H1 (cell line): ENCODE data around the gene FAM181A. TPM values are rescaled to one million over a fixed set of nuclear protein-coding genes. Genes with fewer than 3 reads are reported as not detected.

Source experiments
- CTCF ChIA-PET: fragments of 300-600 bp; sonication (Branson Sonifier 250); formaldehyde crosslinking; loops from one replicate; lab custom pipeline; 2021; ENCODE audit not compliant: partially characterized antibody; lab: Charles Lee
- POLR2A ChIA-PET: fragments of 300-600 bp; sonication (Branson Sonifier 250); formaldehyde crosslinking; loops from one replicate; lab custom pipeline; 2021; ENCODE audit warnings: inconsistent platforms; ENCODE audit not compliant: partially characterized antibody; lab: Charles Lee
- DNase-seq, 2 experiments: peaks; one replicate each; pipeline versions ENCODE4 v3.0.0 to v3.0.0-alpha.2; 2010 to 2022; ENCODE audit warnings: low spot score in 2 of 2, low read depth in 1 of 2, mixed read lengths in 1 of 2
- FAIRE-seq: peaks from 2 replicates; lab custom pipeline; 2011; peaks lifted over from hg19 to GRCh38; lab: Jason Lieb, UNC
- H2AFZ ChIP-seq: 2 replicates; pipeline ENCODE4 v1.8.1; 2012; ENCODE audit warnings: low read length, inconsistent platforms
- H2AK5ac ChIP-seq: 2 replicates; pipeline ENCODE4 v1.6.1; 2013; ENCODE audit warnings: low read depth, low read length
- H2BK120ac ChIP-seq: replicated peaks from 2 replicates; pipeline ENCODE3; 2013; ENCODE audit warnings: low read depth, low read length, inconsistent platforms
- H2BK12ac ChIP-seq: 2 replicates; pipeline ENCODE4 v1.6.1; 2013; ENCODE audit warnings: low read depth, low read length
- H2BK15ac ChIP-seq: 2 replicates; pipeline ENCODE4 v1.6.1; 2013; ENCODE audit warnings: low read length
- H2BK20ac ChIP-seq: 2 replicates; pipeline ENCODE4 v1.6.1; 2013; ENCODE audit warnings: low read length
- H2BK5ac ChIP-seq: 2 replicates; pipeline ENCODE4 v1.6.1; 2013; ENCODE audit warnings: low read depth, low read length
- H3K14ac ChIP-seq: 2 replicates; pipeline ENCODE4 v1.6.1; 2013; ENCODE audit warnings: inconsistent platforms; ENCODE audit not compliant: insufficient read length
- H3K18ac ChIP-seq: 2 replicates; pipeline ENCODE4 v1.6.1; 2013; ENCODE audit warnings: low read length; ENCODE audit errors: extremely low read depth
- H3K23ac ChIP-seq: 2 replicates; pipeline ENCODE4 v1.6.1; 2013; ENCODE audit warnings: inconsistent platforms; ENCODE audit not compliant: insufficient read length
- H3K23me2 ChIP-seq: 2 replicates; pipeline ENCODE4 v1.6.1; 2013; ENCODE audit warnings: low read depth, low read length
- H3K27ac ChIP-seq: 2 replicates; pipeline ENCODE4 v1.6.1; 2011; ENCODE audit warnings: low read depth, low read length, inconsistent platforms
- H3K27me3 ChIP-seq, 4 experiments: replicated peaks in 1 of 4; 1 replicate in 1 of 4; 2 replicates in 3 of 4; pipeline versions ENCODE4 v1.6.1 to v1.8.1; 2011 to 2013; ENCODE audit warnings: low read length in 3 of 4, mild to moderate bottlenecking in 3 of 4, inconsistent platforms in 2 of 4, mixed read lengths in 2 of 4, moderate library complexity in 1 of 4; ENCODE audit not compliant: control insufficient read depth in 3 of 4, insufficient read depth in 3 of 4; ENCODE audit errors: extremely low read depth in 1 of 4
- H3K36me3 ChIP-seq, 4 experiments: 2 replicates each; pipeline versions ENCODE4 v1.6.1 to v1.8.1; 2011 to 2013; ENCODE audit warnings: mild to moderate bottlenecking in 4 of 4, low read length in 3 of 4, moderate library complexity in 2 of 4, control low read depth in 1 of 4, inconsistent platforms in 1 of 4; ENCODE audit not compliant: insufficient read depth in 4 of 4, control insufficient read depth in 2 of 4
- H3K4ac ChIP-seq: replicated peaks from 2 replicates; pipeline ENCODE3; 2013; ENCODE audit warnings: low read length, low read depth, mixed read lengths, inconsistent platforms; ENCODE audit not compliant: insufficient read length
- H3K4me1 ChIP-seq, 4 experiments: replicated peaks in 1 of 4; 1 replicate in 1 of 4; 2 replicates in 3 of 4; pipeline versions ENCODE4 v1.6.1 to v1.8.1; 2011 to 2013; ENCODE audit warnings: low read length in 3 of 4, inconsistent platforms in 2 of 4, mixed read lengths in 1 of 4; ENCODE audit not compliant: insufficient read depth in 4 of 4, control insufficient read depth in 3 of 4
- H3K4me2 ChIP-seq, 2 experiments: 2 replicates each; pipeline versions ENCODE4 v1.6.1 to v1.8.1; 2011 to 2013; ENCODE audit warnings: low read depth in 2 of 2, low read length in 2 of 2, control low read depth in 1 of 2, inconsistent platforms in 1 of 2, mild to moderate bottlenecking in 1 of 2; ENCODE audit not compliant: insufficient read depth in 1 of 2
- H3K4me3 ChIP-seq, 4 experiments: fragments of 200-600, 300-600 bp in 1 of 4; sonication (generic), shearing (Covaris generic), sonication (Bioruptor Twin) in 1 of 4; 2 replicates each; pipeline versions ENCODE4 v1.5.1 to v1.8.1; 2011 to 2016; ENCODE audit warnings: low read length in 4 of 4, low read depth in 3 of 4, control low read depth in 2 of 4, inconsistent platforms in 2 of 4, mild to moderate bottlenecking in 2 of 4, mixed read lengths in 1 of 4, moderate library complexity in 1 of 4; ENCODE audit not compliant: insufficient read depth in 2 of 4; ENCODE audit errors: extremely low read depth in 1 of 4
- H3K56ac ChIP-seq: replicated peaks from 2 replicates; pipeline ENCODE3; 2013; ENCODE audit warnings: low read depth, mild to moderate bottlenecking, mixed read lengths, low read length, inconsistent platforms; ENCODE audit not compliant: insufficient read length
- H3K79me1 ChIP-seq: 2 replicates; pipeline ENCODE4 v1.6.1; 2013; ENCODE audit warnings: low read depth, low read length, control low read depth
- H3K79me2 ChIP-seq, 2 experiments: 2 replicates each; pipeline versions ENCODE4 v1.6.1 to v1.8.1; 2012 to 2013; ENCODE audit warnings: low read length in 2 of 2, mild to moderate bottlenecking in 2 of 2, inconsistent platforms in 1 of 2; ENCODE audit not compliant: insufficient read depth in 2 of 2, control insufficient read depth in 1 of 2
- H3K9ac ChIP-seq, 4 experiments: replicated peaks in 1 of 4; 1 replicate in 1 of 4; 2 replicates in 3 of 4; pipeline versions ENCODE4 v1.6.1 to v1.8.1; 2011 to 2013; ENCODE audit warnings: low read depth in 3 of 4, low read length in 3 of 4, control low read depth in 2 of 4, mild to moderate bottlenecking in 2 of 4, moderate library complexity in 2 of 4, inconsistent platforms in 1 of 4; ENCODE audit errors: extremely low read depth in 1 of 4
- H3K9me3 ChIP-seq, 2 experiments: 2 replicates each; pipeline versions ENCODE4 v1.6.1 to v1.8.1; 2012 to 2013; ENCODE audit warnings: mild to moderate bottlenecking in 2 of 2, moderate library complexity in 2 of 2, control low read depth in 1 of 2, inconsistent platforms in 1 of 2, low read depth in 1 of 2, low read length in 1 of 2, mixed read lengths in 1 of 2; ENCODE audit not compliant: insufficient read depth in 2 of 2
- H4K20me1 ChIP-seq, 2 experiments: replicated peaks in 1 of 2; 2 replicates each; pipeline versions ENCODE3 to v1.8.1; 2011 to 2013; ENCODE audit warnings: inconsistent platforms in 2 of 2, low read length in 2 of 2, mild to moderate bottlenecking in 1 of 2; ENCODE audit not compliant: insufficient read depth in 2 of 2, control insufficient read depth in 1 of 2
- H4K5ac ChIP-seq: 2 replicates; pipeline ENCODE4 v1.6.1; 2013; ENCODE audit warnings: low read length, low read depth, mixed read lengths, inconsistent platforms; ENCODE audit not compliant: insufficient read length
- H4K8ac ChIP-seq: 2 replicates; pipeline ENCODE4 v1.8.0; 2013; ENCODE audit warnings: mild to moderate bottlenecking, moderate library complexity, low read length, inconsistent platforms; ENCODE audit not compliant: insufficient read depth; ENCODE audit errors: extremely low read depth
- H4K91ac ChIP-seq: replicated peaks from 2 replicates; pipeline ENCODE3; 2013; ENCODE audit warnings: low read length, mixed read lengths, inconsistent platforms; ENCODE audit not compliant: insufficient read length
- ATF3 ChIP-seq: IDR thresholded peaks from 2 replicates; pipeline ENCODE4 v1.6.1; 2011; ENCODE audit warnings: low read depth, mild to moderate bottlenecking, low read length; ENCODE audit not compliant: insufficient read depth
- BRCA1 ChIP-seq: IDR thresholded peaks from 2 replicates; pipeline ENCODE4 v1.6.1; 2012; ENCODE audit warnings: low read depth, low read length, improper control_type of control experiment
- CTCF ChIP-seq, 3 experiments: IDR thresholded peaks; 1 replicate in 2 of 3; 2 replicates in 1 of 3; pipeline versions ENCODE4 v1.5.1 to v1.6.1; 2011; ENCODE audit warnings: low read length in 3 of 3, mild to moderate bottlenecking in 3 of 3, inconsistent platforms in 2 of 3, low read depth in 1 of 3, moderate library complexity in 1 of 3; ENCODE audit not compliant: insufficient read depth in 1 of 3; ENCODE audit errors: control extremely low read depth in 1 of 3
- GABPA ChIP-seq: IDR thresholded peaks from 2 replicates; pipeline ENCODE4 v1.6.1; 2011; ENCODE audit warnings: mild to moderate bottlenecking, low read length, moderate library complexity, borderline replicate concordance; ENCODE audit not compliant: insufficient read depth
- GTF2F1 ChIP-seq: IDR thresholded peaks from 2 replicates; pipeline ENCODE4 v1.6.1; 2012; ENCODE audit warnings: low read depth, low read length, improper control_type of control experiment, borderline replicate concordance
- KDM5A ChIP-seq: fragments of 200-600 bp; IDR thresholded peaks from 2 replicates; pipeline ENCODE4 v1.7.1; 2012; ENCODE audit warnings: mild to moderate bottlenecking, low read length, inconsistent platforms, mixed read lengths
- RAD21 ChIP-seq, 2 experiments: IDR thresholded peaks in 1 of 2; conservative IDR thresholded peaks in 1 of 2; 2 replicates each; pipeline ENCODE4 v1.6.1; 2011; ENCODE audit warnings: low read depth in 2 of 2, low read length in 2 of 2, improper control_type of control experiment in 1 of 2, inconsistent platforms in 1 of 2, mild to moderate bottlenecking in 1 of 2, moderate library complexity in 1 of 2
- TCF12 ChIP-seq: IDR thresholded peaks from 2 replicates; pipeline ENCODE4 v1.6.1; 2011; ENCODE audit warnings: low read depth, mild to moderate bottlenecking, low read length
- WGBS, 2 experiments: shearing (Covaris generic) in 1 of 2; methylation state at CpG; one replicate each; pipeline versions ENCODE4 v1.1.6 to v1.1.7; 2013 to 2015; ENCODE audit warnings: low lambda C conversion rate in 2 of 2, mixed read lengths in 2 of 2, inconsistent platforms in 1 of 2, low coverage in 1 of 2, missing lambda C conversion rate in 1 of 2; ENCODE audit not compliant: insufficient replicate concordance in 2 of 2, insufficient coverage in 1 of 2, insufficient read length in 1 of 2; ENCODE audit errors: extremely low coverage in 1 of 2, missing lambda C conversion rate in 1 of 2; 5-methylcytosine and 5-hydroxymethylcytosine counted together
- polyA plus RNA-seq, 7 experiments: library from polyadenylated mRNA; depleted of rRNA in 3 of 7; stranded (reverse) in 5 of 7; unstranded in 2 of 7; fragments of >200 nt in 5 of 7; fragments of 200-250 nt in 2 of 7; gene quantifications; 1 replicate in 5 of 7; 2 replicates in 1 of 7; 4 replicates in 1 of 7; pipeline versions ENCODE4 v1.2.1 to v1.2.3, GENCODE V29; 2011 to 2013; ENCODE audit warnings: missing spikeins in 2 of 7, mixed read lengths in 2 of 7
- total RNA-seq: library from RNA; stranded (reverse); fragmentation: NEBNext Ultra II Directional; extraction: Animal tissue kit (Norgen Biotek cat#: 25700); gene quantifications from 2 replicates; pipeline ENCODE4 v1.2.1, GENCODE V29; 2021

The FAM181A gene
- total and polyA plus RNA-seq, 2 of the 8 experiments (the other 6 are each of a cell fraction or from before 2014, with no cell fraction given), result not detected

- no peaks in the 10 kb centered on the region for H3K79me1 ChIP-seq
- no peak overlapping the region for H2BK20ac ChIP-seq
- POLR2A ChIA-PET, result interaction anchor here (1.0 to 1.3 kb wide), 2 partner anchors 18 to 31 kb away, joined by 3 to 4 read pairs; no protein-coding TSS in a partner anchor
- H3K27me3 ChIP-seq, result no peaks in the 10 kb centered on the region
- CTCF ChIA-PET, result interaction anchor here (0.6 to 7.8 kb wide), 17 partner anchors 8 to 134 kb away, joined by 3 to 81 read pairs (median 6); partner anchors contain the start of gene CCDC197
- H3K56ac ChIP-seq, result no peak overlapping the region
- no peak overlapping the region for H4K5ac ChIP-seq
- TF ChIP-seq CTCF (IDR thresholded peaks at IDR 0.05; ENCODE audit: control extremely low read depth in 1 of 3, insufficient read depth in 1 of 3, low read depth in 1 of 3, low read length in 3 of 3), result peak; percentile 59 to 70 (median 61)
- no peak for TF ChIP-seq KDM5A
- TF ChIP-seq GABPA, result 0 out of 2 replicates have a peak, but pooled peaks have one; percentile 19
- TF ChIP-seq ATF3, result 0 out of 2 replicates have a peak, but pooled peaks have one; percentile 8
- TF ChIP-seq TCF12, result no peak
- no peak for TF ChIP-seq BRCA1
- TF ChIP-seq RAD21 (IDR thresholded peaks at IDR 0.05 in 1 of 2, conservative IDR thresholded peaks at IDR 0.05 in 1 of 2; ENCODE audit: low read depth in 2 of 2, low read length in 2 of 2), result peak; percentile 53 to 71
- no peak for TF ChIP-seq GTF2F1
- TF ChIP-seq, all 59 proteins: peak for 4
- 77% methylated on average over 9 of the region's 9 CpGs; no CpG with 5 or more reads in 1 of the 2 experiments for WGBS, 2 experiments
- H2BK12ac ChIP-seq, result no peak overlapping the region
- H4K20me1 ChIP-seq, result no peaks in the 10 kb centered on the region
- H3K9me3 ChIP-seq, result no peaks in the 10 kb centered on the region
- H3K79me2 ChIP-seq, result no peaks in the 10 kb centered on the region
- no peak overlapping the region for H3K4me2 ChIP-seq
- H4K91ac ChIP-seq, result no peak overlapping the region
- H2BK15ac ChIP-seq, result no peak overlapping the region
- H2BK5ac ChIP-seq, result no peak overlapping the region
- H3K14ac ChIP-seq, result no peak overlapping the region
- DNase-seq (no peak), FAIRE-seq (no peak)
- no peak overlapping the region for H2AFZ ChIP-seq
- no peak overlapping the region; the same call in 1 of the 2 replicates for H4K8ac ChIP-seq
- no peak overlapping the region for H3K4ac ChIP-seq
- no peak overlapping the region for H3K23ac ChIP-seq
- no peak overlapping the region for H2AK5ac ChIP-seq
- H3K9ac ChIP-seq, result no peak overlapping the region
- H3K23me2 ChIP-seq, result no peaks in the 10 kb centered on the region
- H2BK120ac ChIP-seq, result no peak overlapping the region
- H3K4me1 ChIP-seq, result peaks cover 0 to 2% (median 0%) of the 10 kb centered on the region in 4 experiments; a peak in 1 of 7 replicates
- no peak overlapping the region for H3K4me3 ChIP-seq
- no peaks in the 10 kb centered on the region for H3K36me3 ChIP-seq
- no peak overlapping the region for H3K18ac ChIP-seq
- H3K27ac ChIP-seq, result no peak overlapping the region
Measured at GRCh38 chr14:93970585-93970964, 43.4 kb downstream of the FAM181A start.
